ENCODE data around the gene FABP1.

Gene FABP1

GRCh38 chr2:88136817-88137216, 9.0 kb upstream of the FABP1 start:
- DNase-seq: no peak

GRCh38 chr2:88133875-88134274, 6.0 kb upstream of the FABP1 start:
- no peak for DNase-seq

GRCh38 chr2:88131999-88132368, 4.1 kb upstream of the FABP1 start:
- DNase-seq: no peak

GRCh38 chr2:88131201-88131998, 3.5 kb upstream of the FABP1 start:
- no peak for DNase-seq

GRCh38 chr2:88129313-88129959, 1.6 kb upstream of the FABP1 start:
- no peak for DNase-seq

- DNase-seq: no peak
Observed at GRCh38 chr2:88128654-88129312, 921 bp upstream of the FABP1 start.

- DNase-seq: no peak
Observed at GRCh38 chr2:88127638-88127887, 299 bp downstream of the FABP1 start.

- DNase-seq: no peak
Observed at GRCh38 chr2:88126772-88127637, 857 bp downstream of the FABP1 start.

GRCh38 chr2:88125924-88126771, 1.7 kb downstream of the FABP1 start:
- no peak for DNase-seq

GRCh38 chr2:88125344-88125923, 2.4 kb downstream of the FABP1 start:
- DNase-seq: no peak

GRCh38 chr2:88123975-88124917, 3.6 kb downstream of the FABP1 start:
- no peak for DNase-seq

GRCh38 chr2:88123164-88123974, 4.5 kb downstream of the FABP1 start:
- no peak for DNase-seq

- DNase-seq: no peak
Observed at GRCh38 chr2:88122141-88122884, 5.5 kb downstream of the FABP1 start.

GRCh38 chr2:88121678-88122077, 6.2 kb downstream of the FABP1 start:
- DNase-seq: no peak

GRCh38 chr2:88117973-88118372, 9.9 kb downstream of the FABP1 start:
- DNase-seq: no peak

- no peak for DNase-seq
Observed at GRCh38 chr2:88116669-88117432, 11.0 kb downstream of the FABP1 start.

- no peak for DNase-seq
Observed at GRCh38 chr2:88115825-88116518, 11.9 kb downstream of the FABP1 start.

GRCh38 chr2:88114889-88115288, 13.0 kb downstream of the FABP1 start:
- no peak for DNase-seq

Data from KG1 (cell line).